ENCODE measurements around the gene KCNQ1. TPM values are rescaled to one million over a fixed set of nuclear protein-coding genes. Genes with fewer than 3 reads are reported as not detected.

Gene KCNQ1
- total and polyA plus RNA-seq, 2 donors (not counting 1 experiment from before 2014, with no cell fraction given) = not detected

- H3K4me3 ChIP-seq (replicated peaks in 1 of 4; ENCODE audit: control extremely low read depth in 1 of 4, insufficient read depth in 1 of 4, low read depth in 3 of 4, low read length in 4 of 4) = no peak overlapping the region
- no peak overlapping the region for H3K27ac ChIP-seq (ENCODE audit: insufficient read depth, low read length)
- no peaks in the 10 kb centered on the region for H3K36me3 ChIP-seq (ENCODE audit: control insufficient read depth, insufficient read depth, low read length)
- H3K4me1 ChIP-seq (ENCODE audit: control insufficient read depth, extremely low read depth, insufficient read depth, low read length) = no peaks in the 10 kb centered on the region
- no peak overlapping the region for H2AFZ ChIP-seq (ENCODE audit: low read length)
- no peaks in the 10 kb centered on the region for H3K9me3 ChIP-seq (ENCODE audit: control insufficient read depth, insufficient read depth, low read depth, low read length)
- H3K27me3 ChIP-seq (ENCODE audit: control insufficient read depth, insufficient read depth, low read length) = no peaks in the 10 kb centered on the region
- no peak overlapping the region for H3K4me2 ChIP-seq (ENCODE audit: extremely low read depth, insufficient read depth, low read length)
- no peak for DNase-seq (ENCODE audit: low read depth in 2 of 2)
- H4K20me1 ChIP-seq (ENCODE audit: control insufficient read depth, extremely low read depth, insufficient read depth, low read length) = no peaks in the 10 kb centered on the region
- no peak for TF ChIP-seq EZH2 (IDR thresholded peaks at IDR 0.05; ENCODE audit: low read length, missing control alignments)
- no peak for TF ChIP-seq CTCF (conservative IDR thresholded peaks at IDR 0.05 in 1 of 2, IDR thresholded peaks at IDR 0.05 in 1 of 2; ENCODE audit: low read depth in 1 of 2, low read length in 2 of 2)
- no peaks in the 10 kb centered on the region for H3K79me2 ChIP-seq (ENCODE audit: control insufficient read depth, insufficient read depth, low read length)
- no peak overlapping the region for H3K9ac ChIP-seq (ENCODE audit: insufficient read depth, low read length)
These were observed 94.8 kb downstream of the KCNQ1 start for GRCh38 chr11:2539371-2540222.

GRCh38 chr11:2540223-2540991, 95.6 kb downstream of the KCNQ1 start:
- Histone ChIP-seq H2AFZ (ENCODE audit: low read length) (no peak overlapping the region), H3K27ac (ENCODE audit: insufficient read depth, low read length) (no peak overlapping the region), H3K4me3 (replicated peaks in 1 of 4; ENCODE audit: control extremely low read depth in 1 of 4, insufficient read depth in 1 of 4, low read depth in 3 of 4, low read length in 4 of 4) (no peak overlapping the region), H3K9ac (ENCODE audit: insufficient read depth, low read length) (no peak overlapping the region), H4K20me1 (ENCODE audit: control insufficient read depth, extremely low read depth, insufficient read depth, low read length) (no peaks in the 10 kb centered on the region), H3K4me2 (ENCODE audit: extremely low read depth, insufficient read depth, low read length) (no peak overlapping the region), H3K79me2 (ENCODE audit: control insufficient read depth, insufficient read depth, low read length) (no peaks in the 10 kb centered on the region), H3K9me3 (ENCODE audit: control insufficient read depth, insufficient read depth, low read depth, low read length) (no peaks in the 10 kb centered on the region), H3K27me3 (ENCODE audit: control insufficient read depth, insufficient read depth, low read length) (no peaks in the 10 kb centered on the region), H3K36me3 (ENCODE audit: control insufficient read depth, insufficient read depth, low read length) (no peaks in the 10 kb centered on the region), H3K4me1 (ENCODE audit: control insufficient read depth, extremely low read depth, insufficient read depth, low read length) (no peaks in the 10 kb centered on the region)
- TF ChIP-seq EZH2 (IDR thresholded peaks at IDR 0.05; ENCODE audit: low read length, missing control alignments) (no peak), CTCF (conservative IDR thresholded peaks at IDR 0.05 in 1 of 2, IDR thresholded peaks at IDR 0.05 in 1 of 2; ENCODE audit: low read depth in 1 of 2, low read length in 2 of 2) (no peak)
- no peak for DNase-seq (ENCODE audit: low read depth in 2 of 2)

GRCh38 chr11:2540992-2541680, 96.3 kb downstream of the KCNQ1 start:
- H4K20me1 ChIP-seq (ENCODE audit: control insufficient read depth, extremely low read depth, insufficient read depth, low read length) = no peaks in the 10 kb centered on the region
- no peak overlapping the region for H3K27ac ChIP-seq (ENCODE audit: insufficient read depth, low read length)
- no peak overlapping the region for H3K9ac ChIP-seq (ENCODE audit: insufficient read depth, low read length)
- H3K9me3 ChIP-seq (ENCODE audit: control insufficient read depth, insufficient read depth, low read depth, low read length) = no peaks in the 10 kb centered on the region
- no peak for TF ChIP-seq CTCF (conservative IDR thresholded peaks at IDR 0.05 in 1 of 2, IDR thresholded peaks at IDR 0.05 in 1 of 2; ENCODE audit: low read depth in 1 of 2, low read length in 2 of 2)
- no peak for TF ChIP-seq EZH2 (IDR thresholded peaks at IDR 0.05; ENCODE audit: low read length, missing control alignments)
- no peak overlapping the region for H2AFZ ChIP-seq (ENCODE audit: low read length)
- DNase-seq (ENCODE audit: low read depth in 2 of 2) = no peak
- no peak overlapping the region for H3K4me2 ChIP-seq (ENCODE audit: extremely low read depth, insufficient read depth, low read length)
- H3K79me2 ChIP-seq (ENCODE audit: control insufficient read depth, insufficient read depth, low read length) = no peaks in the 10 kb centered on the region
- H3K27me3 ChIP-seq (ENCODE audit: control insufficient read depth, insufficient read depth, low read length) = no peaks in the 10 kb centered on the region
- H3K4me1 ChIP-seq (ENCODE audit: control insufficient read depth, extremely low read depth, insufficient read depth, low read length) = no peaks in the 10 kb centered on the region
- no peaks in the 10 kb centered on the region for H3K36me3 ChIP-seq (ENCODE audit: control insufficient read depth, insufficient read depth, low read length)
- H3K4me3 ChIP-seq (replicated peaks in 1 of 4; ENCODE audit: control extremely low read depth in 1 of 4, insufficient read depth in 1 of 4, low read depth in 3 of 4, low read length in 4 of 4) = no peak overlapping the region

All from fibroblast of lung (primary cell).